K562 (cell line): Measurements from ENCODE around the gene PDIA4. TPM values are rescaled to one million over a fixed set of nuclear protein-coding genes. Genes with fewer than 3 reads are reported as not detected.

Experiments used
- CBFA2T3 ChIP-seq: fragments of 450-650 bp; IDR thresholded peaks from 2 replicates; pipeline ENCODE4 v1.6.1; 2017
- CBFB ChIP-seq: sonication (generic); formaldehyde crosslinking; IDR thresholded peaks from 2 replicates; pipeline ENCODE4 v1.4.0; 2020; ENCODE audit warnings: mild to moderate bottlenecking, missing genetic modification reagents
- CTBP1 ChIP-seq: fragments of 450-650 bp; IDR thresholded peaks from 2 replicates; pipeline ENCODE4 v1.6.1; 2016; ENCODE audit warnings: borderline replicate concordance
- DPF2 ChIP-seq: fragments of 450-650 bp; IDR thresholded peaks from 2 replicates; pipeline ENCODE4 v1.6.1; 2016
- ETS2 ChIP-seq: IDR thresholded peaks from 2 replicates; pipeline ENCODE4 v1.6.1; 2016; ENCODE audit warnings: borderline replicate concordance, missing genetic modification characterization, mild to moderate bottlenecking, moderate library complexity, missing compliant biosample characterization; ENCODE audit not compliant: poor library complexity, severe bottlenecking
- MAFF ChIP-seq: IDR thresholded peaks from 2 replicates; pipeline ENCODE4 v1.6.1; 2012; ENCODE audit warnings: low read length, improper control_type of control experiment
- NR2C2 ChIP-seq, 2 experiments: fragments of 200-800 bp in 1 of 2; sonication (Bioruptor generic) in 1 of 2; sonication (generic) in 1 of 2; formaldehyde crosslinking in 1 of 2; IDR thresholded peaks; 2 replicates each; pipeline versions ENCODE4 v1.6.1 to v1.8.0; 2016 to 2022; ENCODE audit warnings: mild to moderate bottlenecking in 1 of 2, missing compliant biosample characterization in 1 of 2, missing genetic modification characterization in 1 of 2, missing genetic modification reagents in 1 of 2
- PHF21A ChIP-seq: fragments of 450-650 bp; IDR thresholded peaks from 2 replicates; pipeline ENCODE4 v1.6.1; 2017; ENCODE audit warnings: low read depth, borderline replicate concordance
- POLR2AphosphoS5 ChIP-seq: IDR thresholded peaks from 2 replicates; pipeline ENCODE4 v1.6.1; 2011; ENCODE audit warnings: mild to moderate bottlenecking, low read depth, low read length, moderate library complexity; ENCODE audit not compliant: control insufficient read depth, insufficient read depth
- PRDM10 ChIP-seq: fragments of 450-650 bp; IDR thresholded peaks from 2 replicates; pipeline ENCODE4 v1.6.1; 2018; ENCODE audit not compliant: partially characterized antibody
- RERE ChIP-seq: sonication (generic); formaldehyde crosslinking; IDR thresholded peaks from 2 replicates; pipeline ENCODE4 v1.8.0; 2023; ENCODE audit warnings: missing genetic modification reagents, mild to moderate bottlenecking, borderline replicate concordance
- SAFB2 ChIP-seq: fragments of 200-400 bp; formaldehyde crosslinking; IDR thresholded peaks from 2 replicates; pipeline ENCODE4 v1.6.1; 2018; ENCODE audit warnings: borderline replicate concordance, low read length, low read depth, moderate library complexity; ENCODE audit not compliant: severe bottlenecking
- SRF ChIP-seq, 2 experiments: fragments of 250-450, 450-650 bp in 1 of 2; sonication (Bioruptor Pico) in 1 of 2; sonication (generic) in 1 of 2; formaldehyde crosslinking; IDR thresholded peaks; 2 replicates each; pipeline versions ENCODE4 v1.5.0 to v1.5.1; 2020 to 2022; ENCODE audit warnings: mild to moderate bottlenecking in 1 of 2, missing genetic modification reagents in 1 of 2
- SRSF7 ChIP-seq: fragments of 200-400 bp; formaldehyde crosslinking; optimal IDR thresholded peaks from 2 replicates; pipeline ENCODE3; 2017; ENCODE audit warnings: mild to moderate bottlenecking, low read depth, low read length
- TBL1XR1 ChIP-seq, 2 experiments: IDR thresholded peaks; 2 replicates each; pipeline ENCODE4 v1.6.1; 2012; ENCODE audit warnings: improper control_type of control experiment in 2 of 2, low read length in 2 of 2, mild to moderate bottlenecking in 1 of 2
- ZKSCAN1 ChIP-seq: fragments of 150-350 bp; IDR thresholded peaks from 2 replicates; pipeline ENCODE4 v1.6.1; 2016; ENCODE audit warnings: low read depth, low read length
- ZNF175 ChIP-seq: fragments of 200-800 bp; sonication (Bioruptor generic); IDR thresholded peaks from 2 replicates; pipeline ENCODE4 v1.6.1; 2016; ENCODE audit warnings: low read depth, mild to moderate bottlenecking, missing genetic modification characterization, missing compliant biosample characterization
- ZNF263 ChIP-seq: sonication (generic); formaldehyde crosslinking; IDR thresholded peaks from 2 replicates; pipeline ENCODE4 v1.8.0; 2022; ENCODE audit warnings: mild to moderate bottlenecking, missing genetic modification reagents, borderline replicate concordance
- polyA plus RNA-seq, 8 experiments: library from polyadenylated mRNA; depleted of rRNA in 4 of 8; stranded (reverse) in 5 of 8; unstranded in 3 of 8; fragments of >200 nt; fragmentation: Nextera tagmentation in 2 of 8; fragmentation: Illumina TruSeq in 1 of 8; extraction: Ambion mirVana in 2 of 8; extraction: Trizol in 1 of 8; gene quantifications; 2 replicates each; pipeline versions ENCODE4 v1.2.1 to v1.2.3, GENCODE V29; 2011 to 2014; ENCODE audit warnings: inconsistent platforms in 1 of 8, missing spikeins in 1 of 8
- total RNA-seq, 7 experiments: library from RNA; depleted of rRNA in 6 of 7; stranded (reverse); fragments of >200 nt in 6 of 7; fragmentation: Illumina TruSeq in 2 of 7; extraction: Trizol in 2 of 7; gene quantifications; 2 replicates each; pipeline versions ENCODE4 v1.2.1 to v1.2.3, GENCODE V29; 2011 to 2021; ENCODE audit warnings: low replicate concordance in 1 of 7

Gene PDIA4
- total and polyA plus RNA-seq, 9 of the 15 experiments (the other 6 are each of a cell fraction or from before 2014, with no cell fraction given) = 9.1 to 175 (median 146) TPM

- TF ChIP-seq SRSF7 (no peak), NR2C2 (CRISPR knock-in tag; IDR thresholded peaks at IDR 0.05) (no peak), NR2C2 (tag; IDR thresholded peaks at IDR 0.05) (no peak), CBFA2T3 (no peak), PHF21A (no peak), ETS2 (no peak), ZNF175 (CRISPR knock-in tag) (no peak), MAFF (no peak), SAFB2 (no peak), DPF2 (no peak), PRDM10 (no peak), ZKSCAN1 (no peak), POLR2AphosphoS5 (no peak), CTBP1 (no peak), RERE (CRISPR knock-in tag) (no peak), SRF (CRISPR knock-in tag; IDR thresholded peaks at IDR 0.05) (no peak), TBL1XR1 (IDR thresholded peaks at IDR 0.05; ENCODE audit: low read length in 2 of 2) (no peak), CBFB (peak; percentile 49; the same call in 1 of the 2 replicates), ZNF263 (CRISPR knock-in tag) (no peak)
Measured at GRCh38 chr7:148963583-148964482, 64.5 kb downstream of the PDIA4 start (continued).
